DMS53 (cell line): ENCODE results near the gene CDK4.

Source experiments
- DNase-seq: peaks from one replicate; lab custom pipeline; 2025; lab: John Stamatoyannopoulos, UW

The CDK4 gene

GRCh38 chr12:57771873-57772428 lies 19.8 kb upstream of the CDK4 start, which contains the start of gene METTL1:
METTL1 (minus strand) TSS chr12:57772105; CDS start chr12:57772083, 22 bp downstream.
- peak; percentile 99 for DNase-seq

GRCh38 chr12:57771236-57771872 lies 19.2 kb upstream of the CDK4 start:
- peak; percentile 96 for DNase-seq

- no peak for DNase-seq
These were observed 18.6 kb upstream of the CDK4 start for GRCh38 chr12:57770734-57771133.

- no peak for DNase-seq
These were observed 17.5 kb upstream of the CDK4 start for GRCh38 chr12:57769594-57769993.

GRCh38 chr12:57767876-57768275 lies 15.8 kb upstream of the CDK4 start:
- DNase-seq, result no peak

GRCh38 chr12:57767305-57767698 lies 15.2 kb upstream of the CDK4 start:
- DNase-seq, result no peak

- DNase-seq, result peak; percentile 62
These were observed 14.6 kb upstream of the CDK4 start, which contains the start of gene CYP27B1 for GRCh38 chr12:57766464-57767304. CYP27B1 (minus strand) TSS chr12:57767078; CDS start chr12:57767041, 37 bp downstream.

GRCh38 chr12:57765698-57766463 lies 13.8 kb upstream of the CDK4 start:
- DNase-seq, result peak; percentile 62

GRCh38 chr12:57765003-57765697 lies 13.0 kb upstream of the CDK4 start:
- peak; percentile 83 for DNase-seq

GRCh38 chr12:57764662-57765002 lies 12.5 kb upstream of the CDK4 start:
- peak; percentile 89 for DNase-seq

- no peak for DNase-seq
These were observed 12.0 kb upstream of the CDK4 start for GRCh38 chr12:57763881-57764661.

- no peak for DNase-seq
These were observed 10.4 kb upstream of the CDK4 start for GRCh38 chr12:57762463-57762862.

GRCh38 chr12:57761391-57761998 lies 9.4 kb upstream of the CDK4 start:
- no peak for DNase-seq

GRCh38 chr12:57760347-57760982 lies 8.4 kb upstream of the CDK4 start:
- no peak for DNase-seq

GRCh38 chr12:57759360-57759980 lies 7.4 kb upstream of the CDK4 start:
- peak; percentile 86 for DNase-seq

GRCh38 chr12:57758552-57759359 lies 6.6 kb upstream of the CDK4 start:
- DNase-seq, result no peak

- DNase-seq, result no peak
These were observed 5.7 kb upstream of the CDK4 start for GRCh38 chr12:57757771-57758170.
